ENCODE measurements around the gene ANKFN1.
"Not testable (repeated sequence)": the region's sequence is repeated elsewhere in the genome, so short reads cannot be mapped to it uniquely, and the experiment has no call there.

ANKFN1 gene

DNA sequence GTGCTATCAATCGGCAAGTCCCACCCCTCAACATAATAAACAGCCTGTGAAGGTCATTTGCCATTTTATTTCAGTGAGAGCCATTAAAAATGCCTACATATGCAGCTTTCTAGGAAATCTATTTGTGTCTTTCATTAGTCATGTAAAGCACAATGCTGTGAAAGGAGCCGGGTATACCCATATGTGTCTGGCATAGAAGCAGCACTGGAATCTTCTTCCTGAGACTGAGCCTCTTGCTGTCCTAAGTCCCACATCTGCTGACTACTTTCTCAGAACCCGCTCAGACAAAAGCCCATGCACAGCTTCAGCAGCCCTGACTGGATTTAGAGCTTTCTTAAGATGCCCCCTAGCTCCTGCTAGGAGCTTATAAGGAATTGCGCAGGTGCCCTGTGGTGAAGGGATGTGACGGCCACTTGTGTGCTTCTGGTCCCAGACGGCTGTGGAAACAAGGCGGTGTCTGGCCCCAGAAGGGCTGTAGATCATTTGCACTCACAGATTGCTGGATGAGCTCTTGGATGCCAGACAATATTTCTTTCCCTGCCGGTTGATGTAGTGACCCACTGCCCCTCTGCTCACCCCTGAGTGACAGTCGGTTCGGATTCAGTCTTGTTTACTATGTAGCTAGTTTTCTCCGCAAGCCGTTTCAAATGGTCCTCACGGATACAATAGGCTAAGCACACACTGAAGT, 172.2 kb downstream of the ANKFN1 start:
- DNase-seq (ENCODE audit: low spot score): no peak

DNA sequence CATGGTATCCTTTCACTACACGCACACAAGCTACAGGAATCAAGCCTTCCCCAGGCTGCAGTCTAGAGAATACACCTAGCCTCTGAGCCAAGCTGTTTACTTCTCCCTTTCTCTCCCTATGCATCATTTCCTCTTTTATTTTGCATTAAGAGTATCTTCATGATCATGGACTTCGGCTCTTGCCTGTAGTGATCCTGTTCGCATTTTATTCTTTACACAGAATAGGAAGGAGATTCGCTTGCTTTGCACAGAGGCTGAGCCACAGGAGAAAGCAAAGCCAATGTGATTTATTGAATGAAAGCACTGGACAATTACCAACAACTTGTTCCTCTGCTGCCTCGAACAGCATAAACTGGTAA, 172.7 kb downstream of the ANKFN1 start:
- no peak for DNase-seq (ENCODE audit: low spot score)

GRCh38 chr17:56347639-56348038, 194.4 kb downstream of the ANKFN1 start:
- no peak for DNase-seq (ENCODE audit: low spot score)

DNA sequence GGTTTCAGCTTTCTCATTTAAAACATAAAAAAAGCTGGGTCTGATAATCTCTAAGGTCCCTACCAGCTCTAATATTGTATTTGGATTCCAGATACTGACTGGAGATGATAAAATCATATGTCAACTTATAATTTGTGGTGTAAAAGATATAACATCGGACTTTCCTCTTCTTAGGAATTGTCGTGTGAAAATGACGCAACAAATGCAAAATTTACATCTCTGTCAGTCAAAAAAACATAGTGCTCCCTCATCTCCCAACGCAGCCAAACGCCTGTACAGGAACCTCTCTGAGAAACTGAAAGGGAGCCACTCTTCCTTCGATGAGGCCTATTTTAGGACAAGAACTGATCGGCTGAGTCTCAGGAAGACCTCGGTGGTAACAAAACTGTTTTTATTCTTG, 197.3 kb downstream of the ANKFN1 start:
- DNase-seq (ENCODE audit: low spot score): no peak

GRCh38 chr17:56351675-56352074, 198.4 kb downstream of the ANKFN1 start:
- DNase-seq (ENCODE audit: low spot score): no peak

DNA sequence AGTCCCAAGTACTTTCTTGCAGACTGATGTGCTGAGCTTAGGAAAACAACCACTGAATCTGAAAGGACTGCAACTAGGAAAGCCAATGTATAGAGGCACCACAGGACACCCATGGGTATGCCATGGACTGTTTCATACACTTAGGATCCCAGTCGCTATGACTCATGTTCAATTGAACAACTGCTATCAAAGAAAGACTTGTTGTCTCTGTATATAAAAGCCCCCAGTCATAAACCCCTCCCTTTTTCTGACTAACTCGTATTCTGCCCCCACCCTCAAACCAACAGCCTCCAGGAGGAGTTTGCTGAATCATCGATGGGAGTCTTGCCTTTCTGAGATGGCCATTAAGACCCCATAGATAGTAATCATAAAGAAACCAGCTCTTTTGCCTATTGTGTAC, 205.4 kb downstream of the ANKFN1 start:
- no peak for DNase-seq (ENCODE audit: low spot score)

DNA sequence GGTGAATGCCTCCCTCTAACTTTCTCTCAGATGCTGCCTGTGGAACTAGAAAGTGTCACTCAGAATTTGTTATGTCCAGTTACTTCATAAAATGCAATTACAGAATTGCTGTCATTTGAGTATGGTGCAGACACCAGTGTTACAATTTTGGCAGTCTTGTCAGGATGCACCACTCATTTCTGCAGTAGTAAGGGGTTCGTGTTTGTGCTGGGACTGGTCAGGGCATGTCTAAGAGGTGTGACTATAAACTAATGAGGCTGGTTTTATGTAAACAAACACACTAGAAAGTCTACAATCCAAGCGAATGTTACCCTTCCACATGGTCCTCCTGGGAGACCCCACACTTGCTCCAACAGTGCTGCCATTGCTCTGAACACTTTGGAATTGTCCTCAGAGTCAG, 206.2 kb downstream of the ANKFN1 start:
- no peak for DNase-seq (ENCODE audit: low spot score)

- DNase-seq (ENCODE audit: low spot score): no peak
These were observed 214.1 kb downstream of the ANKFN1 start for GRCh38 chr17:56367366-56367765.

DNA sequence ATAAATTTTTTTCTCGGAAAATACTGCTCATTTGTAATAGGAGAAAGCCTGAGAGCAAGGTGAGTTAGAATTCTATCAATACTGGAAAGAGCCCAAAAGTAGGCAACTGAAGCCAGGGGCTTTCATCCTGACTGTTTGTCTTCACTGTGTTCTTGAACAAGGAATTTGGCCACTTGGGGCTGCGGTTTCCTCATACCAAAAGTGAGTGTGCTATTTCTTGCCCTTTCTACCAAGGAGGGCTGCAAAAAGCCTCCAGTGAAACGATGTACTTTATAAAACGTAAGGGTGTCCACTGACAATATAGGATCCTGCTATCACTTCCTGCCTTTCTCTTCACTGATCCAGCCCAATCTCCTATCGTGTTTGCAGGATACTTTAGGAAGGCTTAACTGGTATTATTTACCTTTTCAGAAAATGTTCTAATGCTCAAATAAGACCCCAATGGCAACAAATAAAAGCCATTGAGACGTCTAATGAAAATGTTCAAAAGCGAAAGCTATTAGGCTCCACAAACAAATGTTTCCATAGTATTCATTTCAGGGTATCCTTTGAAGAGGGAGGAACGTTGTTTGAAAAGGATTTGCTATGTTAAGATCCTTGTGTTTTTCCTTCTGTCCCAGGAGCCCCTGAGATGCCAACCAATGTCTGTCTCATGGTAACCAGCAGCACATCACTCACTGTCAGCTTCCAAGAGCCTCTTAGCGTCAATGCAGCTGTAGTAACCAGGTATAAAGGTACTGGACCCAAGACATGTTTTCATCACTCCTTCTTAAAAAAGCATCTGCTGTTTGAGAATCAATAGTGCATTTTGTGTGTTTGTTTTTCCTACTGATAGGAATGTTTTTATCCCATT, 220.9 kb downstream of the ANKFN1 start:
- no peak for DNase-seq (ENCODE audit: low spot score)

DNA sequence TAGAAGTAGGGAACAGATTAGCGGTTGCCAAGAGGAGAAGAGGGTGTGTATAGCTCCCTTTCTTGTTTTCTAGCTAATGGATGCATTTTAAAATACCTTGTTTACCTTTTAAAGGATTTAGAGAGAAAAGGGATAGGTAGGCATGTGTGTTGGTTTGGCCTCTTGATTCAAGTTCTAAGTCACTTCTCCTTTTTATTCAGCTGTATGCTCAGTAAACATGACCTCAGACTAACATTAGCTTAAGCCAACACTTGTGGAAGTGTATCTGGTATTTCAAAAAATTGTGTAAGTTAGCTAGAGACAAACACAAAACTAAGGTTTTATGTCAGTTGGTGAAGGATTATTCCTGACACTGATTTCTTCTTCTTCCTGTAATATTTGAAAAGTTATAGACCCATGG, 236.1 kb downstream of the ANKFN1 start:
- no peak for DNase-seq (ENCODE audit: low spot score)

- no peak for DNase-seq (ENCODE audit: low spot score)
These were observed 239.0 kb downstream of the ANKFN1 start for GRCh38 chr17:56392321-56392720.

DNA sequence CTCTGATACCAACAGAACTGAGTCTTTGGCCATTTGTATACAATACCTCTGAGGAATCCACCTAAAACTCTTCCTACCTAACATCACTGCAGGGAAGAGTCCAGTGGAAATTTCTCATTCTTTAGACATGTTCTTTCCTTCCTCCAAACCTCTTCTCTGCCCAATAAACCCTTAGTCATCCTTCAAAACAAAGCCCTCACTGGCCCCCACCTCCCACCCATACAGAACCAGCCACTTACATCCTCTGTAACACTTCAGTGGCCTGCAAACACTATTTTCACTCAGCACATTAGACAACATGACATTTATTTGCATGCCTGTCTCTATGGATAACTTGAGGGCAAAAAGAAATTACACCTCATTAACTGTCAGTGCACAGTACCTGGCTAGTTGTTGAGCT, 239.9 kb downstream of the ANKFN1 start:
- DNase-seq (ENCODE audit: low spot score): no peak

- no peak for DNase-seq (ENCODE audit: low spot score)
These were observed 242.5 kb downstream of the ANKFN1 start for GRCh38 chr17:56395787-56396186.

GRCh38 chr17:56407086-56407485, 253.8 kb downstream of the ANKFN1 start:
- DNase-seq (ENCODE audit: low spot score): no peak

- not testable (repeated sequence) for DNase-seq (ENCODE audit: low spot score)
These were observed 259.1 kb downstream of the ANKFN1 start for GRCh38 chr17:56412356-56412755.

DNA sequence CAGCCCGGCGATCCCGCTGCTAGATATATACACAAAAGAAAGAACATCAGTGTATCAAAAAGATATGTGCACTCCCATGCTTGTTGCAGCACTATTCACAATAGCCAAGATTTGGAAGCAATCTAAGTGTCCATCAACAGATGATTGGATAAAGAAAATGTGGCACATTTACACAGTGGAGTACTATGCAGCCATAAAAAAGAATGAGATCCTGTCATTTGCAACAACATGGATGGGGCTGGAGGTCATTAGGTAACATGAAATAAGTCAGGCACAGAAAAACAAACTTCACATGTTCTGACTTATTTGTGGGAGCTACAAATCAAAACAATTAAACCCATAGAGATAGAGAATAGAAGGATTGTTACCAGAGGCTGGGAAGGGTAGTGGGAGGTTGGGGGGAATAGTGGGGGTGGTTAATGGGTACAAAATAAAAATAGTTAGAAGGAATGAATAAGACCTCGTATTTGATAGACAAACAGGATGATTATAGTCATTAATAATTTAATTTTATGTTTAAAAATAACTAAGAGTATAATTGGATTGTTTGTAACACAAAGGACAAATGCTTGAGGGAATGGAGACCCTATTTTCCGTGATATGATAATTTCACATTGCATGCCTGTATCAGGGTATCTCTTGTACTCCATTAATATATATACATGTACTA, 263.5 kb downstream of the ANKFN1 start:
- DNase-seq (ENCODE audit: low spot score): no peak

DNA sequence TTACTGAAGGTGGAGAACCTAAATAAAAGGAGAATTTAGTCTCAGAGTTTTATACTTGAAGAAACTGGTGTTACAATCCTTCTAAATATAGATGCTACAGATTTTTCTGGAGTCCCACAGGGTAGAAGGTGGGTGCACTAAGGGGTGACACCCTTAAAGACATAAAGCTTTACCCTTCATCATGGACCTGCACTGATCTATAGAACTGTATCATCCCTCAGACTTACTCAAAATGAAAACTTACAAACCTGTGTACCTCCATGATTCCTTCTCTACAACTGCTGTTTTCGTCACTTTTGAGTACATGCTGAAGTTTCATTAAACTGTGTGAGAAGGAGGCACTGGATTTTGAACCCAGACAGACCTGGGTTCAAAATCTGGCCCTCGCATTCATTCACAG, 270.7 kb downstream of the ANKFN1 start:
- no peak for DNase-seq (ENCODE audit: low spot score)

GRCh38 chr17:56424543-56425044, 271.3 kb downstream of the ANKFN1 start:
- no peak for DNase-seq (ENCODE audit: low spot score)

GRCh38 chr17:56425483-56425882, 272.2 kb downstream of the ANKFN1 start:
- DNase-seq (ENCODE audit: low spot score): no peak

DNA sequence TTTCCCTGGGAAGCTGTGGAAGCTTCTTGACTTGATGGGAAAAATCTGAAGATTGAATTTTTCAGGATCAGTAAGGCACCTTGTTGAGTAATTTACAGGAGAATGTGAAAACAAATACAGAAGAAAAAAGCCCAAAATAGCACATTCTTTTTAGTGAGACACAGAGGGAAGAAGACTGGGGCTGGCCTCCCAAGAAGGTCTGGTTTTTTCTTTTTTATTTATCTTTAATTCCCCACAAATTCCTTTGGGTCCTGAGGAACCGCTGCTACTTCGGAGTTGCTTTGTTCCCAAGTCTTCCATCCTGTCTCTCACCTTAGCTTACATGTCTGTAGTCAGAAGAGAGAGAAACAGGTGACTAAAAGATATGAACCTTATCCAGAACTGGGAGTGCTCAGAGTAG, 273.6 kb downstream of the ANKFN1 start:
- DNase-seq (ENCODE audit: low spot score): no peak

DNA sequence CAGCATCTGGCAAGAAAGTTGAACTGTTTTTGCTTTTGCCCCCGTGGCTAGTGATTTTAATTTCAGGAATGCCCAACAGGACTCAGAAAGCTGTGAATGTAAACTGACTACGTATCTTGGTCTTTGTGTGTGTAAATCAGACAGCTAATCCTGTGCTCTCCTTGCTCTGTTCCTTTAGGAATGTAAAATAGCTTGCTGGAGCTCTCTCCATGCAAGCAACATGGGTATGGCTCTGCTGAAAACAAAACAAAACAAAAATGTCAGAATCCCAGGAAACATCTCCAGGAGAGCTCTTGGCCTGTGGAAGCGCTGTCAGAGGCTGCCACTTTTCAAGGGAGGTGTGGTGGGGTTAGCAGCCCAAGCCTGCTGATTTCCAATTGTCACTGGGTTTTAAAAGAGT, 278.5 kb downstream of the ANKFN1 start:
- no peak for DNase-seq (ENCODE audit: low spot score)

DNA sequence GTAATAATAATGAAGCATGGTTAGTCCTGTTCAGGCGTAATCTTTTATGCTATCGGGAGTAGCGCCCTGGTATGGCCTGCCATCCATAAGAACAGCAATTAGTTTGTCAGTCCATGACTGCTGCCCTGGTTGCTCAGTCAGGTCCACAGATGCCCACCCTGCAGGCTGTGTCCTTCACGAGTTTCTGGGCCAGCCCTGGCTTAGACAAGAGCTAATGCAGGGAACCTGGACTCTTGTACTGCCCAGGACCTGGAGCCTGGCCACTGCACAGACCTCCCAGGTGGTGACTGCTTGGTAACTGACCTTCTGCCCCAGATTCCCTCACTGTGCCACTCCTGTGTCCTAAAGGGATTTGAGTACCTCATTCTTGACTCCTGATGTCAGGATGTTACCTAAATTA, 279.2 kb downstream of the ANKFN1 start:
- no peak for DNase-seq (ENCODE audit: low spot score)

GRCh38 chr17:56434610-56435009, 281.3 kb downstream of the ANKFN1 start:
- DNase-seq (ENCODE audit: low spot score): no peak
